Measurements from ENCODE around the gene ATP2B2.

The ATP2B2 gene

GRCh38 chr3:10417847-10418246, 87.5 kb downstream of the ATP2B2 start:
- H4K5ac ChIP-seq (ENCODE audit: low read length), result no peak overlapping the region
- H2AK5ac ChIP-seq (ENCODE audit: low read length), result no peak overlapping the region
- no peaks in the 10 kb centered on the region for H3K27me3 ChIP-seq (ENCODE audit: insufficient read depth, low read length, poor library complexity)
- no peak overlapping the region for H2BK120ac ChIP-seq (ENCODE audit: low read depth, low read length)
- H3K4me2 ChIP-seq (ENCODE audit: low read length), result no peak overlapping the region
- no peak overlapping the region for H3K56ac ChIP-seq (ENCODE audit: low read length)
- H4K8ac ChIP-seq (ENCODE audit: low read depth, low read length), result no peak overlapping the region
- no peak overlapping the region for H3K4ac ChIP-seq (ENCODE audit: low read depth, low read length)
- H3K27ac ChIP-seq (ENCODE audit: low read depth, low read length), result no peak overlapping the region
- DNase-seq, result peak; percentile 31
- H3K9ac ChIP-seq (ENCODE audit: low read length), result no peak overlapping the region
- no peaks in the 10 kb centered on the region for H3K36me3 ChIP-seq (ENCODE audit: control insufficient read depth, insufficient read depth, low read length)
- no peak overlapping the region for H2BK15ac ChIP-seq (replicated peaks; ENCODE audit: low read depth)
- no peaks in the 10 kb centered on the region for H3K4me1 ChIP-seq (ENCODE audit: control insufficient read depth, low read depth, low read length)
- no peak overlapping the region for H3K4me3 ChIP-seq (ENCODE audit: low read length)
- no peak overlapping the region for H3K18ac ChIP-seq (ENCODE audit: low read length)
- no peak overlapping the region for H3K23ac ChIP-seq (ENCODE audit: low read length)
- H3K79me1 ChIP-seq (ENCODE audit: low read length), result no peaks in the 10 kb centered on the region
- no peaks in the 10 kb centered on the region for H3K79me2 ChIP-seq (ENCODE audit: control insufficient read depth, insufficient read depth, low read length)
- WGBS (ENCODE audit: extremely low coverage, insufficient coverage, low lambda C conversion rate), result no CpG with 5 or more reads among the region's 2 CpGs
- no peak overlapping the region for H2BK5ac ChIP-seq (ENCODE audit: low read length)

DNA sequence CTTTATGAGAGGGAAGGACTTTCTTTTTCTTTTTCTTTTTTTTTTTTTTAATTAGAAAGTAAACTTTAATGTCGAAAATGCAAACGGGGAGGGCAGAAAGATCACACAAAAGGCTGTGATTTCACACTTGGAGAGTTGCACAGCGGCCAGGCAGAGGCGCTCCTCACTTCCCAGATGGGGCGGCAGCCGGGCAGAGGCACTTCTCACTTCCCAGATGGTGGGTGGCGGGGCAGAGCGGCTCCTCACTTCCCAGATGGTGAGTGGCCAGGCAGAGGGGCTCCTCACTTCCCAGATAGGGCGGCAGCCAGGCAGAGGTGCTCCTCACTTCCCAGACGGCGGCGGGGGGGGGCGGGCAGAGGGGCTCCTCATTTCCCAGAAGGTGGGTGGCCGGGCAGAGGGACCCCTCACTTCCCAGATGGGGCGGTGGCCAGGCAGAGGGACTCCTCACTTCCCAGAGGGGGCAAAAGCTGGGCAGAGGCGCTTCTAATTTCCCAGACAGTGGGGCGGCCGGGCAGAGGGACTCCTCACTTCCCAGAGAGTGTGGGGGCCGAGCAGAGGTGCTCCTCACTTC, 88.6 kb downstream of the ATP2B2 start:
- H3K23ac ChIP-seq (ENCODE audit: low read length), result no peak overlapping the region
- no peak overlapping the region for H3K9ac ChIP-seq (ENCODE audit: low read length)
- no peak overlapping the region for H2BK15ac ChIP-seq (replicated peaks; ENCODE audit: low read depth)
- H3K4me2 ChIP-seq (ENCODE audit: low read length), result no peak overlapping the region
- no peak for DNase-seq
- no CpG with 5 or more reads among the region's 19 CpGs for WGBS (ENCODE audit: extremely low coverage, insufficient coverage, low lambda C conversion rate)
- no peak overlapping the region for H4K5ac ChIP-seq (ENCODE audit: low read length)
- no peak overlapping the region for H2BK5ac ChIP-seq (ENCODE audit: low read length)
- H3K4ac ChIP-seq (ENCODE audit: low read depth, low read length), result no peak overlapping the region
- no peak overlapping the region for H3K18ac ChIP-seq (ENCODE audit: low read length)
- no peaks in the 10 kb centered on the region for H3K36me3 ChIP-seq (ENCODE audit: control insufficient read depth, insufficient read depth, low read length)
- no peaks in the 10 kb centered on the region for H3K79me1 ChIP-seq (ENCODE audit: low read length)
- no peak overlapping the region for H3K56ac ChIP-seq (ENCODE audit: low read length)
- H2AK5ac ChIP-seq (ENCODE audit: low read length), result no peak overlapping the region
- no peak overlapping the region for H2BK120ac ChIP-seq (ENCODE audit: low read depth, low read length)
- H3K27ac ChIP-seq (ENCODE audit: low read depth, low read length), result no peak overlapping the region
- H3K79me2 ChIP-seq (ENCODE audit: control insufficient read depth, insufficient read depth, low read length), result no peaks in the 10 kb centered on the region
- H4K8ac ChIP-seq (ENCODE audit: low read depth, low read length), result no peak overlapping the region
- H3K4me3 ChIP-seq (ENCODE audit: low read length), result no peak overlapping the region
- H3K4me1 ChIP-seq (ENCODE audit: control insufficient read depth, low read depth, low read length), result no peaks in the 10 kb centered on the region
- H3K27me3 ChIP-seq (ENCODE audit: insufficient read depth, low read length, poor library complexity), result no peaks in the 10 kb centered on the region

- Histone ChIP-seq H3K27me3 (ENCODE audit: insufficient read depth, low read length, poor library complexity) (no peaks in the 10 kb centered on the region), H2BK5ac (ENCODE audit: low read length) (no peak overlapping the region), H2BK15ac (replicated peaks; ENCODE audit: low read depth) (no peak overlapping the region), H3K23ac (ENCODE audit: low read length) (no peak overlapping the region), H3K79me1 (ENCODE audit: low read length) (no peaks in the 10 kb centered on the region), H3K56ac (ENCODE audit: low read length) (no peak overlapping the region), H3K4me1 (ENCODE audit: control insufficient read depth, low read depth, low read length) (no peaks in the 10 kb centered on the region), H3K36me3 (ENCODE audit: control insufficient read depth, insufficient read depth, low read length) (no peaks in the 10 kb centered on the region), H3K4me3 (ENCODE audit: low read length) (no peak overlapping the region), H3K4me2 (ENCODE audit: low read length) (no peak overlapping the region), H3K4ac (ENCODE audit: low read depth, low read length) (no peak overlapping the region), H3K9ac (ENCODE audit: low read length) (no peak overlapping the region), H4K5ac (ENCODE audit: low read length) (no peak overlapping the region), H2BK120ac (ENCODE audit: low read depth, low read length) (no peak overlapping the region), H3K79me2 (ENCODE audit: control insufficient read depth, insufficient read depth, low read length) (no peaks in the 10 kb centered on the region), H2AK5ac (ENCODE audit: low read length) (no peak overlapping the region), H3K27ac (ENCODE audit: low read depth, low read length) (no peak overlapping the region), H4K8ac (ENCODE audit: low read depth, low read length) (no peak overlapping the region), H3K18ac (ENCODE audit: low read length) (no peak overlapping the region)
- DNase-seq, result no peak
- WGBS (ENCODE audit: extremely low coverage, insufficient coverage, low lambda C conversion rate), result no CpG with 5 or more reads among the region's 4 CpGs
Measured at GRCh38 chr3:10413041-10413440, 92.3 kb downstream of the ATP2B2 start.

- H3K4me2 ChIP-seq (ENCODE audit: low read length), result no peak overlapping the region
- no peak overlapping the region for H2AK5ac ChIP-seq (ENCODE audit: low read length)
- H3K18ac ChIP-seq (ENCODE audit: low read length), result no peak overlapping the region
- no peak overlapping the region for H2BK15ac ChIP-seq (replicated peaks; ENCODE audit: low read depth)
- no peak overlapping the region for H3K27ac ChIP-seq (ENCODE audit: low read depth, low read length)
- no peak overlapping the region for H2BK5ac ChIP-seq (ENCODE audit: low read length)
- no peaks in the 10 kb centered on the region for H3K4me1 ChIP-seq (ENCODE audit: control insufficient read depth, low read depth, low read length)
- no peak overlapping the region for H3K9ac ChIP-seq (ENCODE audit: low read length)
- DNase-seq, result no peak
- H3K79me2 ChIP-seq (ENCODE audit: control insufficient read depth, insufficient read depth, low read length), result no peaks in the 10 kb centered on the region
- H4K5ac ChIP-seq (ENCODE audit: low read length), result no peak overlapping the region
- no peaks in the 10 kb centered on the region for H3K27me3 ChIP-seq (ENCODE audit: insufficient read depth, low read length, poor library complexity)
- H3K79me1 ChIP-seq (ENCODE audit: low read length), result no peaks in the 10 kb centered on the region
- H3K4me3 ChIP-seq (ENCODE audit: low read length), result no peak overlapping the region
- no peak overlapping the region for H3K4ac ChIP-seq (ENCODE audit: low read depth, low read length)
- no CpG with 5 or more reads among the region's 9 CpGs for WGBS (ENCODE audit: extremely low coverage, insufficient coverage, low lambda C conversion rate)
- H3K36me3 ChIP-seq (ENCODE audit: control insufficient read depth, insufficient read depth, low read length), result no peaks in the 10 kb centered on the region
- H3K23ac ChIP-seq (ENCODE audit: low read length), result no peak overlapping the region
- no peak overlapping the region for H3K56ac ChIP-seq (ENCODE audit: low read length)
- no peak overlapping the region for H2BK120ac ChIP-seq (ENCODE audit: low read depth, low read length)
- no peak overlapping the region for H4K8ac ChIP-seq (ENCODE audit: low read depth, low read length)
Measured at GRCh38 chr3:10411598-10412332, 93.6 kb downstream of the ATP2B2 start.

GRCh38 chr3:10410383-10411002, 94.9 kb downstream of the ATP2B2 start:
- Histone ChIP-seq H3K4me3 (ENCODE audit: low read length) (no peak overlapping the region), H3K56ac (ENCODE audit: low read length) (no peak overlapping the region), H4K5ac (ENCODE audit: low read length) (no peak overlapping the region), H3K4me2 (ENCODE audit: low read length) (no peak overlapping the region), H3K79me1 (ENCODE audit: low read length) (no peaks in the 10 kb centered on the region), H3K4me1 (ENCODE audit: control insufficient read depth, low read depth, low read length) (no peaks in the 10 kb centered on the region), H2BK15ac (replicated peaks; ENCODE audit: low read depth) (no peak overlapping the region), H3K27me3 (ENCODE audit: insufficient read depth, low read length, poor library complexity) (no peaks in the 10 kb centered on the region), H2AK5ac (ENCODE audit: low read length) (no peak overlapping the region), H3K23ac (ENCODE audit: low read length) (no peak overlapping the region), H3K18ac (ENCODE audit: low read length) (no peak overlapping the region), H3K27ac (ENCODE audit: low read depth, low read length) (no peak overlapping the region), H2BK120ac (ENCODE audit: low read depth, low read length) (no peak overlapping the region), H2BK5ac (ENCODE audit: low read length) (no peak overlapping the region), H3K4ac (ENCODE audit: low read depth, low read length) (no peak overlapping the region), H3K79me2 (ENCODE audit: control insufficient read depth, insufficient read depth, low read length) (no peaks in the 10 kb centered on the region), H4K8ac (ENCODE audit: low read depth, low read length) (no peak overlapping the region), H3K9ac (ENCODE audit: low read length) (no peak overlapping the region), H3K36me3 (ENCODE audit: control insufficient read depth, insufficient read depth, low read length) (no peaks in the 10 kb centered on the region)
- no CpG with 5 or more reads among the region's 21 CpGs for WGBS (ENCODE audit: extremely low coverage, insufficient coverage, low lambda C conversion rate)
- no peak for DNase-seq

All from mesendoderm (in vitro differentiated cells).